Panc1 (cell line): ENCODE measurements around the gene GRIP1.

Source experiments
- CTCF ChIP-seq: fragments of 450-650 bp; IDR thresholded peaks from 2 replicates; pipeline ENCODE4 v1.5.1; 2017; ENCODE audit warnings: mild to moderate bottlenecking
- POLR2AphosphoS5 ChIP-seq: IDR thresholded peaks from 2 replicates; pipeline ENCODE4 v1.6.1; 2012; ENCODE audit warnings: mild to moderate bottlenecking, low read depth, low read length, moderate library complexity
- REST ChIP-seq, 2 experiments: IDR thresholded peaks; 2 replicates each; pipeline ENCODE4 v1.6.1; 2011 to 2012; ENCODE audit warnings: low read depth in 2 of 2, control low read depth in 1 of 2, low read length in 1 of 2, mild to moderate bottlenecking in 1 of 2, moderate library complexity in 1 of 2; ENCODE audit not compliant: insufficient read depth in 1 of 2
- TCF7L2 ChIP-seq: IDR thresholded peaks from 2 replicates; pipeline ENCODE4 v1.6.1; 2011; ENCODE audit warnings: mild to moderate bottlenecking, low read depth, low read length, inconsistent platforms

GRCh38 chr12:66541426-66541825, 137.4 kb downstream of the GRIP1 start:
- TF ChIP-seq CTCF = no peak
- no peak for TF ChIP-seq REST (IDR thresholded peaks at IDR 0.05; ENCODE audit: insufficient read depth in 1 of 2, low read depth in 2 of 2, low read length in 1 of 2)
- TF ChIP-seq POLR2AphosphoS5 = no peak
- TF ChIP-seq TCF7L2 = no peak
